Measurements from ENCODE around the gene SUPT4H1. TPM values are rescaled to one million over a fixed set of nuclear protein-coding genes. Genes with fewer than 3 reads are reported as not detected.

The SUPT4H1 gene
- total and polyA plus RNA-seq, 10 donors: 37.8 to 106 (median 66.6) TPM

GRCh38 chr17:58382872-58383242 is 30.9 kb upstream of the SUPT4H1 start:
- H3K27ac ChIP-seq: peak overlapping the region in 6 of 8 donors; percentile 16 to 63 (median 38)
- H3K36me3 ChIP-seq: no peaks in the 10 kb centered on the region
- H3K9me3 ChIP-seq: no peaks in the 10 kb centered on the region
- no peaks in the 10 kb centered on the region for H3K27me3 ChIP-seq (replicated peaks in 1 of 7)
- DNase-seq: no peak
- H3K4me1 ChIP-seq: peaks cover 0 to 48% (median 13%) of the 10 kb centered on the region in 6 donors
- intact Hi-C loops (cut with DNase I; ENCODE audit: low total_unique reads): no loop called here
- TF ChIP-seq CTCF (IDR thresholded peaks at IDR 0.05 in 8 of 11, conservative IDR thresholded peaks at IDR 0.05 in 3 of 11) (no peak), POLR2A (IDR thresholded peaks at IDR 0.05) (no peak), POLR2AphosphoS5 (IDR thresholded peaks at IDR 0.05) (no peak)
- 86 to 97% (median 94%) methylated on average over 1 of the region's 1 CpG for WGBS, 5 donors
- H3K4me3 ChIP-seq: no peak overlapping the region

- no peak for TF ChIP-seq CTCF (IDR thresholded peaks at IDR 0.05 in 8 of 11, conservative IDR thresholded peaks at IDR 0.05 in 3 of 11)
- TF ChIP-seq POLR2A (IDR thresholded peaks at IDR 0.05): no peak
- TF ChIP-seq POLR2AphosphoS5 (IDR thresholded peaks at IDR 0.05): no peak
- Histone ChIP-seq H3K27ac (peak overlapping the region in 7 of 8 donors; percentile 9 to 63 (median 30)), H3K36me3 (no peaks in the 10 kb centered on the region), H3K27me3 (replicated peaks in 1 of 7) (no peaks in the 10 kb centered on the region), H3K4me1 (peaks cover 0 to 48% (median 13%) of the 10 kb centered on the region in 6 donors), H3K9me3 (no peaks in the 10 kb centered on the region), H3K4me3 (no peak overlapping the region)
- no peak for DNase-seq
- intact Hi-C loops (cut with DNase I; ENCODE audit: low total_unique reads): no loop called here
- 25 to 46% (median 31%) methylated on average over 4 of the region's 4 CpGs for WGBS, 5 donors
Measured at GRCh38 chr17:58382108-58382871, 30.3 kb upstream of the SUPT4H1 start.

GRCh38 chr17:58381124-58382035 is 29.4 kb upstream of the SUPT4H1 start:
- no peak for DNase-seq
- intact Hi-C loops (cut with DNase I; ENCODE audit: low total_unique reads): no loop called here
- Histone ChIP-seq H3K27ac (peak overlapping the region in 5 of 8 donors; percentile 9 to 63 (median 45)), H3K27me3 (replicated peaks in 1 of 7) (no peaks in the 10 kb centered on the region), H3K4me1 (peaks cover 0 to 56% (median 13%) of the 10 kb centered on the region in 6 donors), H3K4me3 (no peak overlapping the region), H3K36me3 (no peaks in the 10 kb centered on the region), H3K9me3 (no peaks in the 10 kb centered on the region)
- WGBS, 5 donors: 42 to 87% (median 61%) methylated on average over 3 of the region's 3 CpGs
- TF ChIP-seq POLR2AphosphoS5 (IDR thresholded peaks at IDR 0.05): no peak
- TF ChIP-seq POLR2A (IDR thresholded peaks at IDR 0.05): no peak
- no peak for TF ChIP-seq CTCF (IDR thresholded peaks at IDR 0.05 in 8 of 11, conservative IDR thresholded peaks at IDR 0.05 in 3 of 11)

Measured in spleen (tissue), 11 donors.